SK-N-SH treated with all-trans-retinoic acid at 6 μM for 48 hours (cell line): ENCODE results near the gene HLF.

Experiments used
- BACH2 ChIP-seq: fragments of 250-450 bp; sonication (Bioruptor Pico); IDR thresholded peaks from 2 replicates; pipeline ENCODE4 v1.9.0; 2021; ENCODE audit warnings: mild to moderate bottlenecking, borderline replicate concordance
- ZFP30 ChIP-seq: fragments of 450-650 bp; formaldehyde crosslinking; IDR thresholded peaks from 2 replicates; pipeline ENCODE4 v1.5.0; 2022; ENCODE audit warnings: mild to moderate bottlenecking, moderate library complexity
- ZNF565 ChIP-seq: fragments of 450-650 bp; formaldehyde crosslinking; conservative IDR thresholded peaks from 2 replicates; pipeline ENCODE4 v1.5.0; 2020; ENCODE audit warnings: low read depth, mild to moderate bottlenecking, moderate library complexity
- TF ChIP-seq, protein P1 (sequence below): fragments of 250-450 bp; sonication (Bioruptor Pico); IDR thresholded peaks from 2 replicates; pipeline ENCODE4 v1.5.1; 2021; ENCODE audit warnings: mild to moderate bottlenecking, moderate library complexity
- TF ChIP-seq, protein P2 (sequence below): fragments of 250-450 bp; sonication (Bioruptor Pico); IDR thresholded peaks from 2 replicates; pipeline ENCODE4 v1.8.0; 2020; ENCODE audit warnings: mild to moderate bottlenecking, moderate library complexity, borderline replicate concordance

DNA sequence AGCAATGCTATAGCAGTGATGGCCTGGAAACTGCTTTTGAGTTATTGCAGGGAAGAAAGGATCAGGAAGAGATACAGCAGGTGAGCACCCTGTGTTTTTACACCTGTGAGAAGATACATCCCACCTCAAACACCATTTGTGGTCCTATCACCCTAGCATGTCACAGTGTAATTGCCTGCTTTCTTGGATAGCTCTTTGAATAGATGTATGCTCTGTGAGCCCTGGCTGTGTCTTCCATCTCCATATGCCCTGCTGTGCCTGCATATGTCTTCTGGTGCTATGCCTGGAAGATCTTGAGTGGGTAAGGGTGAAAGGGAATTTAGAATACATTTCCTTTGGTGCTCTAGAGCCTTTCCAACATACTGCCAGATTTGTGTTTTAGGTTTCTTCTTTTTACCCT is 15.5 kb downstream of the HLF start:
- TF ChIP-seq ZNF565 (CRISPR knock-in tag) (no peak), BACH2 (CRISPR knock-in tag) (no peak), ZFP30 (CRISPR knock-in tag) (no peak)
- TF ChIP-seq, protein P1, sequence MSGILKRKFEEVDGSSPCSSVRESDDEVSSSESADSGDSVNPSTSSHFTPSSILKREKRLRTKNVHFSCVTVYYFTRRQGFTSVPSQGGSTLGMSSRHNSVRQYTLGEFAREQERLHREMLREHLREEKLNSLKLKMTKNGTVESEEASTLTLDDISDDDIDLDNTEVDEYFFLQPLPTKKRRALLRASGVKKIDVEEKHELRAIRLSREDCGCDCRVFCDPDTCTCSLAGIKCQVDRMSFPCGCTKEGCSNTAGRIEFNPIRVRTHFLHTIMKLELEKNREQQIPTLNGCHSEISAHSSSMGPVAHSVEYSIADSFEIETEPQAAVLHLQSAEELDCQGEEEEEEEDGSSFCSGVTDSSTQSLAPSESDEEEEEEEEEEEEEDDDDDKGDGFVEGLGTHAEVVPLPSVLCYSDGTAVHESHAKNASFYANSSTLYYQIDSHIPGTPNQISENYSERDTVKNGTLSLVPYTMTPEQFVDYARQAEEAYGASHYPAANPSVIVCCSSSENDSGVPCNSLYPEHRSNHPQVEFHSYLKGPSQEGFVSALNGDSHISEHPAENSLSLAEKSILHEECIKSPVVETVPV: no peak
- TF ChIP-seq, protein P2, sequence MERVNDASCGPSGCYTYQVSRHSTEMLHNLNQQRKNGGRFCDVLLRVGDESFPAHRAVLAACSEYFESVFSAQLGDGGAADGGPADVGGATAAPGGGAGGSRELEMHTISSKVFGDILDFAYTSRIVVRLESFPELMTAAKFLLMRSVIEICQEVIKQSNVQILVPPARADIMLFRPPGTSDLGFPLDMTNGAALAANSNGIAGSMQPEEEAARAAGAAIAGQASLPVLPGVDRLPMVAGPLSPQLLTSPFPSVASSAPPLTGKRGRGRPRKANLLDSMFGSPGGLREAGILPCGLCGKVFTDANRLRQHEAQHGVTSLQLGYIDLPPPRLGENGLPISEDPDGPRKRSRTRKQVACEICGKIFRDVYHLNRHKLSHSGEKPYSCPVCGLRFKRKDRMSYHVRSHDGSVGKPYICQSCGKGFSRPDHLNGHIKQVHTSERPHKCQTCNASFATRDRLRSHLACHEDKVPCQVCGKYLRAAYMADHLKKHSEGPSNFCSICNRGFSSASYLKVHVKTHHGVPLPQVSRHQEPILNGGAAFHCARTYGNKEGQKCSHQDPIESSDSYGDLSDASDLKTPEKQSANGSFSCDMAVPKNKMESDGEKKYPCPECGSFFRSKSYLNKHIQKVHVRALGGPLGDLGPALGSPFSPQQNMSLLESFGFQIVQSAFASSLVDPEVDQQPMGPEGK: no peak
